Measurements from ENCODE around the gene SUPT16H.

Gene SUPT16H

DNA sequence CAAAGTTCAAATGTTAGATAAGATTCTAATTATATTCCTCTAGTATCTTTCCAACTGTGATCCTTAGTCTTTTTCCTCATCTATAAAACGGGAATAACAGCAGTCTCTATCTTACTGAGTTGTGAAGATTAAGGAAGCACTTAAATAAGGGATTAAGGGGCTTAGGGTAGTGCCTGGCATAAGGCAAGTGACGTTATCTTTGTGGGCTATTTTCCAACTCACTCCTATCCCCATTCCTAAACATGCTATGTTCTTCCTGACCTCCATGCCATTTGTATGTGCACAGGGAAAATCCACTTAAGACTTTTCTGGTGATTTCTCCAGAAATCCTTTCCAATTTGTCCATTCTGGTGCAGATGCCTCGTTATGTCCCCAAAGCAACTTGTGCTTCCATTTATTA, 33.3 kb downstream of the SUPT16H start (continued):
- TF ChIP-seq, protein P1, sequence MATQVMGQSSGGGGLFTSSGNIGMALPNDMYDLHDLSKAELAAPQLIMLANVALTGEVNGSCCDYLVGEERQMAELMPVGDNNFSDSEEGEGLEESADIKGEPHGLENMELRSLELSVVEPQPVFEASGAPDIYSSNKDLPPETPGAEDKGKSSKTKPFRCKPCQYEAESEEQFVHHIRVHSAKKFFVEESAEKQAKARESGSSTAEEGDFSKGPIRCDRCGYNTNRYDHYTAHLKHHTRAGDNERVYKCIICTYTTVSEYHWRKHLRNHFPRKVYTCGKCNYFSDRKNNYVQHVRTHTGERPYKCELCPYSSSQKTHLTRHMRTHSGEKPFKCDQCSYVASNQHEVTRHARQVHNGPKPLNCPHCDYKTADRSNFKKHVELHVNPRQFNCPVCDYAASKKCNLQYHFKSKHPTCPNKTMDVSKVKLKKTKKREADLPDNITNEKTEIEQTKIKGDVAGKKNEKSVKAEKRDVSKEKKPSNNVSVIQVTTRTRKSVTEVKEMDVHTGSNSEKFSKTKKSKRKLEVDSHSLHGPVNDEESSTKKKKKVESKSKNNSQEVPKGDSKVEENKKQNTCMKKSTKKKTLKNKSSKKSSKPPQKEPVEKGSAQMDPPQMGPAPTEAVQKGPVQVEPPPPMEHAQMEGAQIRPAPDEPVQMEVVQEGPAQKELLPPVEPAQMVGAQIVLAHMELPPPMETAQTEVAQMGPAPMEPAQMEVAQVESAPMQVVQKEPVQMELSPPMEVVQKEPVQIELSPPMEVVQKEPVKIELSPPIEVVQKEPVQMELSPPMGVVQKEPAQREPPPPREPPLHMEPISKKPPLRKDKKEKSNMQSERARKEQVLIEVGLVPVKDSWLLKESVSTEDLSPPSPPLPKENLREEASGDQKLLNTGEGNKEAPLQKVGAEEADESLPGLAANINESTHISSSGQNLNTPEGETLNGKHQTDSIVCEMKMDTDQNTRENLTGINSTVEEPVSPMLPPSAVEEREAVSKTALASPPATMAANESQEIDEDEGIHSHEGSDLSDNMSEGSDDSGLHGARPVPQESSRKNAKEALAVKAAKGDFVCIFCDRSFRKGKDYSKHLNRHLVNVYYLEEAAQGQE (tag by site-specific recombination; IDR thresholded peaks at IDR 0.05), result no peak
- peak; percentile 58 for TF ChIP-seq PRDM6 (tag by site-specific recombination; IDR thresholded peaks at IDR 0.05)
- TF ChIP-seq OSR2 (tag by site-specific recombination; IDR thresholded peaks at IDR 0.05), result 0 out of 2 replicates have a peak, but pooled peaks have one; percentile 17

- H3K36me3 ChIP-seq (ENCODE audit: control insufficient read depth in 2 of 2, insufficient read depth in 1 of 2, low read length in 2 of 2), result peaks cover 16 to 18% of the 10 kb centered on the region in 2 experiments; a peak in 2 of 3 replicates
- CTCF ChIA-PET, result no interaction called here
- H3K4me3 ChIP-seq (ENCODE audit: low read depth, low read length), result no peak overlapping the region
- no peaks in the 10 kb centered on the region for H3K9me3 ChIP-seq (ENCODE audit: control insufficient read depth, insufficient read depth, low read depth, low read length)
- H3K4me1 ChIP-seq (ENCODE audit: control insufficient read depth, insufficient read depth, low read length), result no peaks in the 10 kb centered on the region
- TF ChIP-seq WT1 (tag by site-specific recombination; IDR thresholded peaks at IDR 0.05) (no peak), ZNF791 (tag by site-specific recombination; IDR thresholded peaks at IDR 0.05) (no peak), ZNF571 (tag by site-specific recombination; IDR thresholded peaks at IDR 0.05) (no peak), PRDM1 (tag by site-specific recombination; IDR thresholded peaks at IDR 0.05) (no peak), ZSCAN30 (tag by site-specific recombination; IDR thresholded peaks at IDR 0.05) (no peak), ZNF561 (tag by site-specific recombination; IDR thresholded peaks at IDR 0.05; ENCODE audit: borderline replicate concordance) (no peak)
- POLR2A ChIA-PET, result no interaction called here
- no peak overlapping the region for H3K27ac ChIP-seq (ENCODE audit: extremely low read depth, low read depth, low read length)
Measured at GRCh38 chr14:21347201-21347600, 36.6 kb downstream of the SUPT16H start.

DNA sequence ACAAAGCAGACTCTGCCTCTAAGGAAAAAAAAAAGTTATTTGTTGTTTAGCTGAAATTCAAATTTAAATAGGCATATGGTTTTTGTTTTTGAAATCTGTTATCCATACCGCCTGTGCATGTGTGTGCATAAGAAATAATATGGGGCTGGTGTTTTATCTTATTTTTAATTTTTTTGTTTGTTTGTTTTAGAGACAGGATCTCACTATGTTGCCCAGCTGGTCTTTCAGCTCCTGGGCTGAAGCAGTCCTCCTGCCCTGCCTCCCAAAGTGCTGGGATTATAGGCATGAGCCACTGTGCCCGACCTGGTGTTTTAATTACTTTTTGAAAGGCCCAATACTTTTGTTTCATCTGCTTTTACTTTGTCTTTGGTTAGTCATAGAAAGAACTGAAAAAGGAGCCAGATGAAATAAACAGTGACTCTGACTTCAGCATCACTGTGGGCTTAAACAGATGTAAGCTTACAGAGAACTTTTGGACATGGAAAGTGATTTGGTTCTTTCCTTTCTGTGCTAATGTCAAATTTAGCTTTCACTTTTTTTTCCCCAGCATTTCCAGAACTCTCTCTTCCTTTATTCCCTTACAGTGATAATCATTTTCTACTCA, 37.2 kb downstream of the SUPT16H start:
- H3K9me3 ChIP-seq (ENCODE audit: control insufficient read depth, insufficient read depth, low read depth, low read length), result no peaks in the 10 kb centered on the region
- no peaks in the 10 kb centered on the region for H3K4me1 ChIP-seq (ENCODE audit: control insufficient read depth, insufficient read depth, low read length)
- no peak overlapping the region for H3K4me3 ChIP-seq (ENCODE audit: low read depth, low read length)
- CTCF ChIA-PET, result no interaction called here
- POLR2A ChIA-PET, result no interaction called here
- H3K27ac ChIP-seq (ENCODE audit: extremely low read depth, low read depth, low read length), result no peak overlapping the region
- H3K36me3 ChIP-seq (ENCODE audit: control insufficient read depth in 2 of 2, insufficient read depth in 1 of 2, low read length in 2 of 2), result peaks cover 10 to 12% of the 10 kb centered on the region in 2 experiments; a peak in 2 of 3 replicates
- TF ChIP-seq ZNF549 (tag by site-specific recombination; IDR thresholded peaks at IDR 0.05) (no peak), ZNF510 (tag by site-specific recombination; IDR thresholded peaks at IDR 0.05; ENCODE audit: insufficient replicate concordance) (no peak), ZBTB21 (tag by site-specific recombination; IDR thresholded peaks at IDR 0.05) (no peak), REPIN1 (tag by site-specific recombination; IDR thresholded peaks at IDR 0.05; ENCODE audit: low read depth) (no peak), ZNF558 (tag by site-specific recombination; IDR thresholded peaks at IDR 0.05) (no peak), ZNF530 (tag by site-specific recombination; IDR thresholded peaks at IDR 0.05; ENCODE audit: low read depth) (no peak), ZNF121 (tag by site-specific recombination; IDR thresholded peaks at IDR 0.05) (peak; percentile 80; the same call in 1 of the 2 replicates), RBAK (tag by site-specific recombination; IDR thresholded peaks at IDR 0.05) (no peak), PRDM1 (tag by site-specific recombination; IDR thresholded peaks at IDR 0.05) (peak; percentile 85), ZSCAN23 (tag by site-specific recombination; IDR thresholded peaks at IDR 0.05) (no peak), ZNF404 (tag by site-specific recombination; IDR thresholded peaks at IDR 0.05) (no peak), ZNF391 (tag by site-specific recombination; IDR thresholded peaks at IDR 0.05; ENCODE audit: borderline replicate concordance, low read depth) (no peak)
- TF ChIP-seq, protein P2, sequence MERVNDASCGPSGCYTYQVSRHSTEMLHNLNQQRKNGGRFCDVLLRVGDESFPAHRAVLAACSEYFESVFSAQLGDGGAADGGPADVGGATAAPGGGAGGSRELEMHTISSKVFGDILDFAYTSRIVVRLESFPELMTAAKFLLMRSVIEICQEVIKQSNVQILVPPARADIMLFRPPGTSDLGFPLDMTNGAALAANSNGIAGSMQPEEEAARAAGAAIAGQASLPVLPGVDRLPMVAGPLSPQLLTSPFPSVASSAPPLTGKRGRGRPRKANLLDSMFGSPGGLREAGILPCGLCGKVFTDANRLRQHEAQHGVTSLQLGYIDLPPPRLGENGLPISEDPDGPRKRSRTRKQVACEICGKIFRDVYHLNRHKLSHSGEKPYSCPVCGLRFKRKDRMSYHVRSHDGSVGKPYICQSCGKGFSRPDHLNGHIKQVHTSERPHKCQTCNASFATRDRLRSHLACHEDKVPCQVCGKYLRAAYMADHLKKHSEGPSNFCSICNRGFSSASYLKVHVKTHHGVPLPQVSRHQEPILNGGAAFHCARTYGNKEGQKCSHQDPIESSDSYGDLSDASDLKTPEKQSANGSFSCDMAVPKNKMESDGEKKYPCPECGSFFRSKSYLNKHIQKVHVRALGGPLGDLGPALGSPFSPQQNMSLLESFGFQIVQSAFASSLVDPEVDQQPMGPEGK (tag by site-specific recombination; IDR thresholded peaks at IDR 0.05), result no peak
- TF ChIP-seq, protein P3, sequence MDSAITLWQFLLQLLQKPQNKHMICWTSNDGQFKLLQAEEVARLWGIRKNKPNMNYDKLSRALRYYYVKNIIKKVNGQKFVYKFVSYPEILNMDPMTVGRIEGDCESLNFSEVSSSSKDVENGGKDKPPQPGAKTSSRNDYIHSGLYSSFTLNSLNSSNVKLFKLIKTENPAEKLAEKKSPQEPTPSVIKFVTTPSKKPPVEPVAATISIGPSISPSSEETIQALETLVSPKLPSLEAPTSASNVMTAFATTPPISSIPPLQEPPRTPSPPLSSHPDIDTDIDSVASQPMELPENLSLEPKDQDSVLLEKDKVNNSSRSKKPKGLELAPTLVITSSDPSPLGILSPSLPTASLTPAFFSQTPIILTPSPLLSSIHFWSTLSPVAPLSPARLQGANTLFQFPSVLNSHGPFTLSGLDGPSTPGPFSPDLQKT (IDR thresholded peaks at IDR 0.05; ENCODE audit: borderline replicate concordance, low read depth, low read length), result no peak
